H9 (cell line): ENCODE data around the gene REEP1. TPM values are rescaled to one million over a fixed set of nuclear protein-coding genes. Genes with fewer than 3 reads are reported as not detected.

Experiments used
- DNase-seq: peaks from one replicate; pipeline ENCODE4 v3.0.0-alpha.2; 2017
- H2AFZ ChIP-seq: one replicate; pipeline ENCODE4 v1.6.1; 2013; ENCODE audit warnings: mild to moderate bottlenecking, low read length, control low read depth, moderate library complexity
- H2AK5ac ChIP-seq: 2 replicates; pipeline ENCODE4 v1.6.1; 2013; ENCODE audit warnings: low read length, control low read depth, mixed read lengths; ENCODE audit not compliant: insufficient read length
- H2BK120ac ChIP-seq: one replicate; pipeline ENCODE4 v1.6.1; 2013; ENCODE audit warnings: low read depth, mild to moderate bottlenecking, low read length, control low read depth, inconsistent platforms; ENCODE audit not compliant: poor library complexity, severe bottlenecking
- H2BK12ac ChIP-seq: 2 replicates; pipeline ENCODE4 v1.6.1; 2013; ENCODE audit warnings: low read length, control low read depth, mixed read lengths, low read depth; ENCODE audit not compliant: insufficient read length
- H2BK15ac ChIP-seq: 2 replicates; pipeline ENCODE4 v1.6.1; 2013; ENCODE audit warnings: low read depth, low read length, control low read depth
- H2BK20ac ChIP-seq: one replicate; pipeline ENCODE4 v1.6.1; 2013; ENCODE audit warnings: low read depth, mild to moderate bottlenecking, low read length, control low read depth, inconsistent platforms; ENCODE audit not compliant: poor library complexity, severe bottlenecking
- H2BK5ac ChIP-seq: 2 replicates; pipeline ENCODE4 v1.6.1; 2013; ENCODE audit warnings: low read length, control low read depth, mixed read lengths; ENCODE audit not compliant: insufficient read length
- H3K14ac ChIP-seq: 2 replicates; pipeline ENCODE4 v1.6.1; 2013; ENCODE audit warnings: low read length, control low read depth; ENCODE audit not compliant: insufficient read depth
- H3K18ac ChIP-seq: 2 replicates; pipeline ENCODE4 v1.6.1; 2013; ENCODE audit warnings: low read depth, mild to moderate bottlenecking, mixed read lengths, low read length, control low read depth; ENCODE audit not compliant: insufficient read length
- H3K23ac ChIP-seq: 2 replicates; pipeline ENCODE4 v1.6.1; 2013; ENCODE audit warnings: low read length, control low read depth, mixed read lengths, low read depth; ENCODE audit not compliant: insufficient read length
- H3K23me2 ChIP-seq: 2 replicates; pipeline ENCODE4 v1.6.1; 2013; ENCODE audit warnings: low read depth, mild to moderate bottlenecking, mixed read lengths, low read length, control low read depth; ENCODE audit not compliant: insufficient read length, poor library complexity, severe bottlenecking
- H3K27ac ChIP-seq: 2 replicates; pipeline ENCODE4 v1.5.1; 2013; ENCODE audit warnings: low read length, control low read depth, mixed read lengths, low read depth; ENCODE audit not compliant: insufficient read length
- H3K27me3 ChIP-seq: 2 replicates; pipeline ENCODE4 v1.6.1; 2013; ENCODE audit warnings: low read length, control low read depth, inconsistent platforms; ENCODE audit not compliant: insufficient read depth
- H3K4ac ChIP-seq: 2 replicates; pipeline ENCODE4 v1.6.1; 2013; ENCODE audit warnings: low read depth, mild to moderate bottlenecking, control low read depth, inconsistent platforms, low read length, moderate library complexity
- H3K4me1 ChIP-seq: 2 replicates; pipeline ENCODE4 v1.6.1; 2013; ENCODE audit warnings: low read length, control low read depth, inconsistent platforms; ENCODE audit not compliant: insufficient read depth
- H3K4me2 ChIP-seq: 2 replicates; pipeline ENCODE4 v1.6.1; 2013; ENCODE audit warnings: low read length, control low read depth, mixed read lengths; ENCODE audit not compliant: insufficient read length, insufficient read depth
- H3K56ac ChIP-seq: 2 replicates; pipeline ENCODE4 v1.6.1; 2013; ENCODE audit warnings: low read depth, mild to moderate bottlenecking, mixed read lengths, low read length, control low read depth; ENCODE audit not compliant: insufficient read length
- H3K79me1 ChIP-seq: 2 replicates; pipeline ENCODE4 v1.6.1; 2013; ENCODE audit warnings: low read depth, mild to moderate bottlenecking, moderate library complexity, low read length, control low read depth, inconsistent platforms; ENCODE audit not compliant: insufficient read depth, poor library complexity, severe bottlenecking
- H3K79me2 ChIP-seq: 2 replicates; pipeline ENCODE4 v1.6.1; 2013; ENCODE audit warnings: low read length, control low read depth, inconsistent platforms; ENCODE audit not compliant: insufficient read depth
- H3K9ac ChIP-seq: 2 replicates; pipeline ENCODE4 v1.6.1; 2013; ENCODE audit warnings: low read length, control low read depth, mixed read lengths; ENCODE audit not compliant: insufficient read length; ENCODE audit errors: extremely low read depth
- H3K9me3 ChIP-seq: one replicate; pipeline ENCODE4 v1.6.1; 2013; ENCODE audit warnings: low read depth, low read length, inconsistent platforms; ENCODE audit not compliant: control insufficient read depth
- H3T11ph ChIP-seq: one replicate; pipeline ENCODE4 v1.6.1; 2013; ENCODE audit warnings: mild to moderate bottlenecking, low read length, control low read depth, inconsistent platforms
- H4K20me1 ChIP-seq: one replicate; pipeline ENCODE4 v1.6.1; 2013; ENCODE audit not compliant: control insufficient read depth, insufficient read length, insufficient read depth
- H4K5ac ChIP-seq: 2 replicates; pipeline ENCODE4 v1.6.1; 2013; ENCODE audit warnings: low read depth, mild to moderate bottlenecking, mixed read lengths, low read length, control low read depth; ENCODE audit not compliant: insufficient read length
- H4K8ac ChIP-seq: replicated peaks from 2 replicates; pipeline ENCODE4 v1.6.1; 2013; ENCODE audit warnings: low read length, control low read depth, mixed read lengths, low read depth; ENCODE audit not compliant: insufficient read length
- H4K91ac ChIP-seq: 2 replicates; pipeline ENCODE4 v1.6.1; 2013; ENCODE audit warnings: low read depth, mild to moderate bottlenecking, moderate library complexity, mixed read lengths, low read length, control low read depth; ENCODE audit not compliant: insufficient read length
- H3K27ac Mint-ChIP-seq, 3 experiments: 2 replicates in 2 of 3; 3 replicates in 1 of 3; pipeline ENCODE4 v1.8.0; 2020 to 2021; ENCODE audit warnings: mixed read lengths in 3 of 3, mild to moderate bottlenecking in 1 of 3, moderate library complexity in 1 of 3
- H3K27me3 Mint-ChIP-seq: 2 replicates; pipeline ENCODE4 v1.8.0; 2021; ENCODE audit warnings: low read depth, mild to moderate bottlenecking, moderate library complexity, mixed read lengths
- H3K36me3 Mint-ChIP-seq, 3 experiments: 2 replicates in 2 of 3; 3 replicates in 1 of 3; pipeline ENCODE4 v1.8.0; 2020 to 2021; ENCODE audit warnings: low read depth in 3 of 3, mixed read lengths in 3 of 3; ENCODE audit not compliant: insufficient read depth in 1 of 3
- H3K4me1 Mint-ChIP-seq, 2 experiments: 2 replicates each; pipeline ENCODE4 v1.8.0; 2020; ENCODE audit warnings: mixed read lengths in 2 of 2
- H3K4me3 Mint-ChIP-seq, 2 experiments: 2 replicates in 1 of 2; 3 replicates in 1 of 2; pipeline ENCODE4 v1.8.0; 2020 to 2021; ENCODE audit warnings: mild to moderate bottlenecking in 2 of 2, mixed read lengths in 2 of 2, moderate library complexity in 1 of 2
- H3K9me3 Mint-ChIP-seq, 2 experiments: 2 replicates in 1 of 2; 3 replicates in 1 of 2; pipeline ENCODE4 v1.8.0; 2020; ENCODE audit warnings: mild to moderate bottlenecking in 2 of 2, mixed read lengths in 2 of 2, moderate library complexity in 1 of 2
- CTCF ChIP-seq: fragments of 200-600 bp; sonication (generic); conservative IDR thresholded peaks from 3 replicates; pipeline ENCODE4 v1.8.0; 2021; ENCODE audit warnings: antibody characterized with exemption, mild to moderate bottlenecking
- WGBS: extraction: QIAGEN DNeasy Blood & Tissue Kit; methylation state at CpG from one replicate; pipeline ENCODE4 v1.1.7; 2013; ENCODE audit warnings: missing lambda C conversion rate, low lambda C conversion rate, mixed read lengths; ENCODE audit not compliant: insufficient read length; ENCODE audit errors: extremely low coverage; 5-methylcytosine and 5-hydroxymethylcytosine counted together
- total RNA-seq: library from RNA; stranded (reverse); gene quantifications from 2 replicates; pipeline ENCODE4 v1.2.1, GENCODE V29; 2021

Gene REEP1
- total RNA-seq, 1 experiment from 2014 or later: 1.3 TPM

- no peak overlapping the region for H3K4ac ChIP-seq
- no peaks in the 10 kb centered on the region for H3K9me3 ChIP-seq
- no peak overlapping the region for H2BK15ac ChIP-seq
- H3K79me1 ChIP-seq: no peaks in the 10 kb centered on the region
- TF ChIP-seq CTCF: no peak
- DNase-seq: no peak
- H3K4me2 ChIP-seq: no peak overlapping the region
- no peaks in the 10 kb centered on the region for H4K20me1 ChIP-seq
- H3K27ac ChIP-seq: no peak overlapping the region
- no peaks in the 10 kb centered on the region for H3K9me3 Mint-ChIP-seq
- H2AFZ ChIP-seq: no peak overlapping the region
- no peak overlapping the region for H2BK120ac ChIP-seq
- H3K27ac Mint-ChIP-seq: no peak overlapping the region
- H3K23ac ChIP-seq: no peak overlapping the region
- no peaks in the 10 kb centered on the region for H3K23me2 ChIP-seq
- H3K36me3 Mint-ChIP-seq: no peaks in the 10 kb centered on the region
- H4K91ac ChIP-seq: no peak overlapping the region
- H2BK12ac ChIP-seq: no peak overlapping the region
- H3K27me3 Mint-ChIP-seq: peaks cover 18% of the 10 kb centered on the region
- no peak overlapping the region for H2AK5ac ChIP-seq
- no peaks in the 10 kb centered on the region for H3K27me3 ChIP-seq
- peaks cover 3 to 7% of the 10 kb centered on the region in 2 experiments; a peak in 2 of 4 replicates for H3K4me1 Mint-ChIP-seq
- H3K56ac ChIP-seq: no peak overlapping the region
- no peaks in the 10 kb centered on the region for H3K79me2 ChIP-seq
- H4K5ac ChIP-seq: no peak overlapping the region
- H3K4me3 Mint-ChIP-seq: no peak overlapping the region
- H3K18ac ChIP-seq: no peak overlapping the region
- H3K9ac ChIP-seq: no peak overlapping the region
- no peaks in the 10 kb centered on the region for H3K4me1 ChIP-seq
- no peak overlapping the region for H2BK20ac ChIP-seq
- no peak overlapping the region for H3T11ph ChIP-seq
- no peak overlapping the region for H4K8ac ChIP-seq
- H3K14ac ChIP-seq: no peak overlapping the region
- WGBS: no CpG with 5 or more reads among the region's 2 CpGs
- no peak overlapping the region for H2BK5ac ChIP-seq
Measured at GRCh38 chr2:86314125-86314524, 23.3 kb downstream of the REEP1 start.
